ENCODE data around the gene CDH18.

CDH18 gene

GRCh38 chr5:19547640-19548039 is 440.4 kb downstream of the CDH18 start:
- H3K4me3 ChIP-seq (ENCODE audit: control insufficient read depth, low read depth, low read length): no peak overlapping the region
- TF ChIP-seq CTCF (conservative IDR thresholded peaks at IDR 0.05; ENCODE audit: control insufficient read depth, insufficient read depth, low read depth, low read length): no peak
- peak; percentile 28 for DNase-seq (ENCODE audit: low read depth)

- H3K4me3 ChIP-seq (ENCODE audit: control insufficient read depth, low read depth, low read length): no peak overlapping the region
- no peak for DNase-seq (ENCODE audit: low read depth)
- TF ChIP-seq CTCF (conservative IDR thresholded peaks at IDR 0.05; ENCODE audit: control insufficient read depth, insufficient read depth, low read depth, low read length): no peak
These were observed 441.5 kb downstream of the CDH18 start for GRCh38 chr5:19546521-19546920.

GRCh38 chr5:19538607-19539006 is 449.4 kb downstream of the CDH18 start:
- no peak for TF ChIP-seq CTCF (conservative IDR thresholded peaks at IDR 0.05; ENCODE audit: control insufficient read depth, insufficient read depth, low read depth, low read length)
- no peak overlapping the region for H3K4me3 ChIP-seq (ENCODE audit: control insufficient read depth, low read depth, low read length)
- no peak for DNase-seq (ENCODE audit: low read depth)

- DNase-seq (ENCODE audit: low read depth): no peak
- H3K4me3 ChIP-seq (ENCODE audit: control insufficient read depth, low read depth, low read length): no peak overlapping the region
- TF ChIP-seq CTCF (conservative IDR thresholded peaks at IDR 0.05; ENCODE audit: control insufficient read depth, insufficient read depth, low read depth, low read length): no peak
These were observed 451.6 kb downstream of the CDH18 start for GRCh38 chr5:19536387-19536786.

- no peak overlapping the region for H3K4me3 ChIP-seq (ENCODE audit: control insufficient read depth, low read depth, low read length)
- no peak for TF ChIP-seq CTCF (conservative IDR thresholded peaks at IDR 0.05; ENCODE audit: control insufficient read depth, insufficient read depth, low read depth, low read length)
- no peak for DNase-seq (ENCODE audit: low read depth)
These were observed 453.2 kb downstream of the CDH18 start for GRCh38 chr5:19534751-19535150.

- TF ChIP-seq CTCF (conservative IDR thresholded peaks at IDR 0.05; ENCODE audit: control insufficient read depth, insufficient read depth, low read depth, low read length): no peak
- no peak for DNase-seq (ENCODE audit: low read depth)
- no peak overlapping the region for H3K4me3 ChIP-seq (ENCODE audit: control insufficient read depth, low read depth, low read length)
These were observed 455.1 kb downstream of the CDH18 start for GRCh38 chr5:19532936-19533335.

GRCh38 chr5:19531374-19531952 is 456.5 kb downstream of the CDH18 start:
- H3K4me3 ChIP-seq (ENCODE audit: control insufficient read depth, low read depth, low read length): no peak overlapping the region
- peak; percentile 23 for DNase-seq (ENCODE audit: low read depth)
- TF ChIP-seq CTCF (conservative IDR thresholded peaks at IDR 0.05; ENCODE audit: control insufficient read depth, insufficient read depth, low read depth, low read length): no peak

All from fibroblast of mammary gland (primary cell).